DMS153 treated with DMSO at 0.1 percent for 48 hours (cell line): ENCODE data around the gene SULT1A3.
"Not testable (repeated sequence)": the region's sequence is repeated elsewhere in the genome, so short reads cannot be mapped to it uniquely, and the experiment has no call there.

Experiments
- DNase-seq: peaks from one replicate; lab custom pipeline; 2025; ENCODE audit not compliant: unreplicated experiment; lab: John Stamatoyannopoulos, UW

SULT1A3 gene

DNA sequence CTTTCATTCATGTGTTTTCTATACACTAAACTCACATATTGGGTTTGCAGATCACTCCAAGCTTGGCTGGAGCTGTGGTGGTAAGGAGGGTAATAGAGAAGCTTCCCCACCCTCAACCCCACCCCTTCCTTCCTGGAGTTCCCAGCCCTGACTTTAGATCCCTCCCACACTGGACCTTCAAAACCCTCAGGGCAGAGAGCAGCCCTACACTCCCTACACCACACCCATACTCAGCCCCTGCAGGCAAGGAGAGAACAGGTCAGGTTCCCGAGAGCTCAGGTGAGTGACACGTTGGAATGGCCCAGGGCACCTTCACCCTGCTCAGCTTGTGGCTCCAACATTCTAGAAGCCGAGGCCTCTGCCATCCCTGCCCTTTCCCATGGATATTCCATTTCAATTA lies at the start of gene SULT1A3:
SULT1A3 (plus strand) TSS at position 207 of the 400 bp plus-strand sequence. CDS start 1,474 bp downstream, outside the sequence.
- DNase-seq, result not testable (repeated sequence)

DNA sequence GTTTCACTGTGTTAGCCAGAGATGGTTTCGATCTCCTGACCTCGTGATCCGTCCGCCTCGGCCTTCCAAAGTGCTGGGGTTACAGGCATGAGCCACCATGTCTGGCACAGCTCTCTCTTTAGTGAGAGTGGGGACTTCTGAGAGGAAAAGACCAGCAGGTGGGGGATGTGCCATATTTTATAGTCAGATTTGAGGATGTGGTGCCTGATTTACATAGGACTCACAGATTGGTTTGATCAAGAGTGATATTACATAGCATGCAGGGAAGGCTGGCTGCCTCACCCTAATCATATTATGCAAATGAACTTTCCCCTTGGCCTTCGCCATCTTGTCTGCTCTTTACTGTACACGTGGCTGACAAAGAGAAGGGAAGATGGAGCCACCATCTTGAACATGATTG lies 48.0 kb upstream of the SULT1A3 start:
- no peak for DNase-seq

DNA sequence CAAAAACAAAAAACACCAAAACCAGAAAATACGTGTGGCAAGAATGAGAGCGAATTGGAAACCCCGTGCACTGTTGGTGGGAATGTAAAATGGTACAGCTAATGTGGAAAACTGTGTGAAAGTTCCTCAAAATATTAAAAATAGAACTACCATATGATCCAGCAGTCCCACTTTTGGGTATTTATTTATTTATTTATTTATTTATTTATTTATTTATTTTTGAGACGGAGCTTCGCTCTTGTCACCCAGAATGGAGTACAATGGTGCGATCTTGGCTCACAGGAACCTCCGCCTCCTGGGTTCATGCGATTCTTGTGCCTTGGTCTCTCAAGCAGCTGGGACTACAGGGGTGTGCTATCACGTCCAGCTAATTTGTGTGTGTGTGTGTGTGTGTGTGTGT lies 46.5 kb upstream of the SULT1A3 start:
- no peak for DNase-seq

DNA sequence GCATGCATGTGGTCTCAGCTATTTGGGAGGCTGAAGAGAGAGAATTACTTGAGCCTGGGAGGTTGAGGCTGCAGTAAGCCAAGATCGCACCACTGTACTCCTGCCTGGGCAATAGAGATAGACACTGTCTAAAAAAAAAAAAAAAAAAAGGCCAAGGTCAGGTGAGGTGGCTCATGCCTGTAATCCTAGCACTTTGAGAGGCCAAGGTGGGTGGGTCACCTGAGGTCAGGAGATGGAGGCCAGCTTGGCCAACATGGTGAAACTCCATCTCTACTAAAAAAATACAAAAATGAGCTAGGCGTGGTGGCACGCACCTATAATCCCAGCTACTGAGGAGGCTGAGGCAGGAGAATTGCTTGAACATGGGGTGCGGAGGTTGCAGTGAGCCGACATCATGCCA lies 43.9 kb upstream of the SULT1A3 start:
- DNase-seq, result no peak

DNA sequence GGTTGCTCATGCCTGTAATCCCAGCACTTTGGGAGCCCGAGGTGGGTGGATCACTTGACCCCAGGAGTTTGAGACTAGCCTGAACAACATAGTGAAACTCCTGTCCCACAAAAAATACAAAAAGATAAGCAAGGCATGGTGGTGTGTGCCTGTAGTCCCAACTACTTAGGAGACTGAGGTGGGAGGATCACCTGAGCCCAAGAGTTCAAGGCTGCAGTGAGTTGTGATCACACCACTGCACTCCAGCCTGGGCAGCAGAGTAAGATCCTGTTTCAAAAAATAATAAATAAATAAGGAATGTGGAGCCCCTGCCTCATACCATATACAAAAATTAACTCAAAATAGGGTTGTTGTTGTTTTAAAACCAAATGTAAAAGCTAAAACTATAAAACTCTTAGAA lies 41.8 kb upstream of the SULT1A3 start:
- no peak for DNase-seq

DNA sequence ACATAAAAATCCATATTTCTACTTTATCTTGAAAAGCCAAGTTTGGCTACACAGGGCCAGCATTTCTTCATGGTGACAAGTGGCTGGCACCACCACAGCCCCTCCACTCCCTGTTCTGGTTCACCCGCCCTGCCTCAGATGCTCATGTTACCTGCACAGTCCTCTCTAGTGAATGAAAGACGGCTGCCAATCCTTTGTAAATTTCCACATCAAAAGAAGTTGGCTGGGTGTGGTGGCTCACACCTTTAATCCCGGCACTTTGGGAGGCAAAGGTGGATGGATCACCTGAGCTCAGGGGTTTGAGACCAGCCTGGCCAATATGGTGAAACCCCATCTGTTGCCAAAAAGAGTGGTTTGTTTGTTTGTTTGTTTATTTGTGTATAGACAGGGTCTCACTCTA lies 35.5 kb upstream of the SULT1A3 start:
- no peak for DNase-seq

DNA sequence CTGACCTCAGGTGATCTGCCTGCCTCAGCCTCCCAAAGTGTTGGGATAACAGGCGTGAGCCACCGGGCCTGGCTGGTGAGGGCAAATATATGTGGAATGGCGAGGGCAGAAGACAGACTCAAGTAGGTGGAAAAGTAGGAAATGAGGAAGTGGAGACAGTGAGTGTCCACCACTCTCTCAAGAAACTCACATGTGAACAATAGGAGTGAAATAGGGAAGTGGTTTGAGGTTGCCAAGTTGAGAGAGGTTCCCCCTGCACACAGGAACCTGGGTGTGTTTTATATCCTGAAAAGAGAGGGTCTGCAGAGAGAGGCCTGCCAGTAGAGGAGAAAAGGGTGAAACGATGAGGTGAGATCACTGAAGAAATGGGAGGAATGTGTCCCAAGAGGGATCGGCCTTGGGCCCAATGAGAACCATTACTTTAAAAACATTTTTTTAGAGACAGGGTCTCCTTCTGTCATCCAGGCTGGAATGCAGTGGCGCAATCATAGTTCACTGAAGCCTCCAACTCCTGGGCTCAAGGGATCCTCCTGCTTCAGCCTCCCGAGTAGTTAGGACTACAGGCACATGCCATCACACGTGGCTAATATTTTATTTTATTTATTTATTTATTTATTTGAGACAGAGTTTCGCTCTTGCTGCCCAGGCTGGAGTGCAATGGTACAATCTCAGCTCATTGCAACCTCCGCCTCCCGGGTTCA lies 32.7 kb upstream of the SULT1A3 start:
- no peak for DNase-seq

DNA sequence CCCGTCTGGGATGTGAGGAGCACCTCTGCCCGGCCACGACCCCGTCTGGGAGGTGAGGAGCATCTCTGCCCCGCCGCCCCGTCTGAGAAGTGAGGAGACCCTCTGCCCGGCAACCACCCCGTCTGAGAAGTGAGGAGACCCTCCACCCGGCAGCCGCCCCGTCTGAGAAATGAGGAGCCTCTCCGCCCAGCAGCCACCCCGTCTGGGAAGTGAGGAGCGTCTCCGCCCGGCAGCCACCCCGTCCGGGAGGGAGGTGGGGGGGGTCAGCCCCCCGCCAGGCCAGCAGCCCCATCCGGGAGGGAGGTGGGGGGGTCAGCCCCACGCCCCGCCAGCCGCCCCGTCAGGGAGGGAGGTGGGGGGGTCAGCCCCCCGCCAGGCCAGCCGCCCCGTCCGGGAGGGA lies 30.3 kb upstream of the SULT1A3 start:
- not testable (repeated sequence) for DNase-seq

DNA sequence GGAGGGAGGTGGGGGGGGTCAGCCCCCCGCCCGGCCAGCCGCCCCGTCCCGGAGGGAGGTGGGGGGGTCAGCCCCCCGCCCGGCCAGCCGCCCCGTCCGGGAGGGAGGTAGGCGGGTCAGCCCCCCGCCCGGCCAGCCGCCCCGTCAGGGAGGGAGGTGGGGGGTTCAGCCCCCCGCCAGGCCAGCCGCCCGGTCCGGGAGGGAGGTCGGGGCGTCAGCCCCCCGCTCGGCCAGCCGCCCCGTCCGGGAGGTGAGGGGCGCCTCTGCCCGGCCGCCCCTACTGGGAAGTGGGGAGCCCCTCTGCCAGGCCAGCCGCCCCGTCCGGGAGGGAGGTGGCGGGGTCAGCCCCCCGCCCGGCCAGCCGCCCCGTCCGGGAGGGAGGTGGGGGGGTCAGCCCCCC lies 29.6 kb upstream of the SULT1A3 start:
- not testable (repeated sequence) for DNase-seq

DNA sequence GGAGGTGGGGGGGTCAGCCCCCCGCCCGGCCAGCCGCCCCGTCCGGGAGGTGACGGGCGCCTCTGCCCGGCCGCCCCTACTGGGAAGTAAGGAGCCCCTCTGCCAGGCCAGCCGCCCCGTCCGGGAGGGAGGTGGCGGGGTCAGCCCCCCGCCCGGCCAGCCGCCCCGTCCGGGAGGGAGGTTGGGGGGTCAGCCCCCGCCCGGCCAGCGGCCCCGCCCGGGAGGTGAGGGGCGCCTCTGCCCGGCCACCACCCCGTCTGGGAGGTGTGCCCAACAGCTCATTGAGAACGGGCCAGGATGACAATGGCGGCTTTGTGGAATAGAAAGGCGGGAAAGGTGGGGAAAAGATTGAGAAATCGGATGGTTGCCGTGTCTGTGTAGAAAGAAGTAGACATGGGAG lies 28.9 kb upstream of the SULT1A3 start:
- not testable (repeated sequence) for DNase-seq

DNA sequence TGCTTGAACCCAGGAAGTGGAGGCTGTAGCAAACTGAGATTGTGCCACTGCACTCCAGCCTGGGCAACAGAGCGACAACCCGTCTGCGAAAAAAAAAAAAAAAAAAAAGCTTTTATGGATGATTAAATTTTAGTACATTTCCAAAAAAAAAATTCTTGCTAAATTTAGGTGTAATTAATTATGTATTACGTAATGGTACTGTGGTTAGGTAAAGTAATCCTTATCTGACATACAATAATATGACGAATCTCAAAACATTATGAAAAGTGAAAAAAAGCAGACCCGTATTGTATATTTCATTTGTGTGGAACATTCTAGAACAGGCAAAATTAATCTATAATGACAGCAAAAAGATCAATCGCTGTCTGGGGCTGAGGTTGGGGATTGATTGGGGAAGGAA lies 26.0 kb upstream of the SULT1A3 start:
- no peak for DNase-seq

DNA sequence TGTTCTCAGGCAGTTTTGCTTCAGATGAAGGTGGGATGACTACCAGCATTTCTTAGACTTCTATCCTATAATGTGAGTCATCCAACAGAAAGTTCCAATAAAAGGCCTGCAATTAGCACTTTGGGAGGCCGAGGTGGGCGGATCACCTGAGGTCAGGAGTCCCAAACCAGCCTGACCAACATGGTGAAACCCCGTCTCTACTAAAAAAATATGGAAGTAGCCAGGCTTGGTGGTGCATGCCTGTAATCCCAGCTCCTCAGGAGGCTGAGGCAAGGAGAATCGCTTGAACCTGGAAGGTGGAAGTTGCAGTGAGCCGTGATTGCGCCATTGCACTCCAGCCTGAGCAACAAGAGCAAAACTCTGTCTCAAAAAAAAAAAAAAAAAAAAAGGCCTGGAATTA lies 22.2 kb upstream of the SULT1A3 start:
- DNase-seq, result not testable (repeated sequence)

DNA sequence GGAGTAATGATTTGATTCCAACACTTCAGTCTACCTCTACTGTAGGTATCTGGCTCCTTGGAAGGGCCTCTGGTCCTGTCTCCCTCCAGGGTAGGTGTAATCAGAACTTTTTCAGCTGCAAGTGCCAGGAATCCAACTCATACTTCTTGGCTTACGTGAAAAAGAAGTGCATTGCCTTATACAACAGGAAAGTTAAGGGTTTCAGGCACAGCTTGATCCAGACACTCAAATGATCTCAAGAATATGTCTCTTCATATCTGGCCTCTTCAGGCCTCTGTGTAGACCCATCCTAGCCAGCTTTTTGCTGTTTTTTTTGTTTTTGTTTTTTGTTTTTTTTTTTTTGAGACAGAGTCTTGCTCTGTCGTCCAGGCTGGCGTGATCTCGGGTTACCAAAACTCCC lies 19.9 kb upstream of the SULT1A3 start:
- no peak for DNase-seq

DNA sequence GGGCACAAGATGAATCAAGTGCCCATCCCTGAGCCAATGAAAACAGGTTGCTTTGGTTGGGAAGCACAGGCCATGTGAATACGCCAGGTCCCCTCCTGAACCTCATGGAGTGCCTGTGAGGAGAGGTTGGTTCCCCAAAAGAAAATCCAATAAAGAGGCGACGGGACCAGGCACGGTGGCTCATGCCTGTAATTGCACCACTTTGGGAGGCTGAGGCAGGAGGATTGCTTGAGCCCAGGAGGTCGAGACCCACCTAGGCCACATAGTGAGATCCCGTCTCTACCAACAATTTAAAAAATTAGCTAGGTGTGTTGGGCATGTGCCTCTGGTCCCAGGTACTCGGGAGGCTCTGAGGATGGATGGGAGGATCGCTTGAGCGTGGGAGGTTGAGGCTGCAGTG lies 19.1 kb upstream of the SULT1A3 start:
- no peak for DNase-seq

DNA sequence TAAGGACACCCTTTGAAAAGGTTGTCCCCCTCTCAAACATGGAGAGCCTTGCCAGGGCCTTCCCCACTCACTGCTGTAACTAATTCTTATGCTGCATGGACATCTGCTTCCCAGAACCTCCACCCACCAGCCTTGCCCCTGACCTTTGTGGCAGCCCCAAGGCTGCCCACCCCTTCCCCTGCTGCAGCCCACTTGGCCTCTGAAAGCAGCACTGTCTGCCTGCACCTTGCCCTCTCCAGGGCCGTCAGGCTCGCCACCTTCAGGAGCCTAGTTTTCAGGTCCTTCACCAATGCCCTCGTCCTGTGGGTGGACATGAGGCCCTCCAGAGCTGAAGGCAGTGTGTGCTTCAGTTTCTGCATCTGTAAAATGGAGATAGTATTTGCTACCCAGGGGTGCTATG lies 18.3 kb upstream of the SULT1A3 start:
- DNase-seq, result no peak

DNA sequence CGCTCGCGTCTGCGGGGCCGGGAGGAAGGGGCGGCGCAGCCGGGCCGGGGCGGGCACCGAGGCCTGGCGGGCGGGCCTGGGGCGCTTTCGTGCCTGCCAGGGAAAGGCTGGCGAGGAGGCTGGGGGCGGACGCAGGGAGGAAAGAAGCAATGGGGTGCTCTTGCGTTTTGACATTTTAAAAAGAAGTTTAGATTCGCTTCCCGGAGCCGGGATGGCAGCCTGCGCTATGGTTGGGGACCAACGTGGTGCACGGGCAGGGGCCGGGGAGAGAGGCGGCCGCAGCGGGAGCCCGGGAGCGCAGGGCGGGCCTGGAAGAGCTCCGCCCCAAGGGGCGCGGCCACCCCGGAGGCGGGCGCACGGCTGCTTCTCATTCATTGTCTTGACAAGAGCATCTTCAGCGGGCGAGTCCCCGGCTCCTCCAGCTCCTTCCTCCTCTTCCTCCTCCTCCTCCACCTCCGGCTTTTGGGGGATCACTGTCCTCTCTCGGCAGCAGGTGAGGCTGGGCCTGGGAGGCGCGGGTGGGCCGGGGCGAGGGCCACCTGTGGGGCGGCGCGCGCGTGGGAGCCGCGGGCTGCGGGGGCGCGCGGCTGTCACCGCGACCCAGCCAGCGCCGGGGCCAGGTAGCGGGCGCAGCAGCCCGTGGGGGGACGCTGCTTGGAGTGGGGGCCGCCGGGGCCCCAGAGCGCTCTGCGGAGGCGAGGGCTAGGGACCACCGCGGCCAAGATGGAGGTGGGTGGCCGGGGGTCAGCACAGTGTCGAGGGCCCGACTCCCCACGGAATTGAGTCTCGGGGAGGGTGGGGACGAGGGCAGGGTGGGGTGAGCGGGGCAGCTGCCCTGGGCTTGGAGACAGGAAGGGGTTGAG lies 15.6 kb upstream of the SULT1A3 start, which contains the start of gene CORO1A:
CORO1A (plus strand) TSS at position 370 of the 863 bp plus-strand sequence. CDS start 1,608 bp downstream, outside the sequence.
- peak; percentile 52 for DNase-seq

DNA sequence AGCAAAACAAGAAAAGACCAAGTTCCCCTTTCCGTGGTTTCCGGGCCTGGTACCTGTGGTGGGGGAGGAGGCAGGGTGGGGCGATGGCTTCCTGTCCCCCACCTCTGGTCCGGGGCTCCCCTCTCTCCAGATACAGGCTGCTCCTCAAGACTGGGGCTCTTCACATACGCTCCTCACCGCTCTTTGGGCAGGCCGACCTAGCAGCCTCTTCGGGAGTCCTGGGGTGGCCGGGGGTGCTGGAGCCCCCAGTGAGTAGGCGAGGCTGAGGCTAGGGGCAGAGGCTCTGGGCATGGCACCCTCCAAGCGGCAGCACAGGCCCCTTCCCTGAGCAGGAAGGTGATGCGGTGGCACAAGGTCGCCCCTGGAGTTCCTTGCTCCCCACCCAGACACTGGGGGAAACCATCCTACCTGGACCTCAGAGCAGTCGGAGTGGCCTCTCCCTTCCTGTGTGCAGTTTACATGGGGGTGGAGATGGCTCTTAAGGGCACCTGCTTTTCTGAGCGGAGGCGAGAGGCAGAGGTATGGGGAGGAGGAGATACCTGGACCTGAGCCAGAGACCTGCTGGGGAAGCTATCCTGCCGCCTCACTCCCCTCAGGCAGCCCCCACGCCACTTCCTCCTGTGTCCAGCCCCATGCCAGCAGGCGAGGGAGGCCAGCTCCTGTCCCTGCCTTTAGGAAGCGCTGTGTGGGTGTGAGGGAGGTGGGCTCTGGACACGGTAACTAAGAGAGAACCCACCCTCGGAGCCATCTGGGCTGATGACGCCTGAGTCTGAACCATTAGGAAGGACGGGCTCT lies 14.8 kb upstream of the SULT1A3 start:
- DNase-seq, result peak; percentile 62

DNA sequence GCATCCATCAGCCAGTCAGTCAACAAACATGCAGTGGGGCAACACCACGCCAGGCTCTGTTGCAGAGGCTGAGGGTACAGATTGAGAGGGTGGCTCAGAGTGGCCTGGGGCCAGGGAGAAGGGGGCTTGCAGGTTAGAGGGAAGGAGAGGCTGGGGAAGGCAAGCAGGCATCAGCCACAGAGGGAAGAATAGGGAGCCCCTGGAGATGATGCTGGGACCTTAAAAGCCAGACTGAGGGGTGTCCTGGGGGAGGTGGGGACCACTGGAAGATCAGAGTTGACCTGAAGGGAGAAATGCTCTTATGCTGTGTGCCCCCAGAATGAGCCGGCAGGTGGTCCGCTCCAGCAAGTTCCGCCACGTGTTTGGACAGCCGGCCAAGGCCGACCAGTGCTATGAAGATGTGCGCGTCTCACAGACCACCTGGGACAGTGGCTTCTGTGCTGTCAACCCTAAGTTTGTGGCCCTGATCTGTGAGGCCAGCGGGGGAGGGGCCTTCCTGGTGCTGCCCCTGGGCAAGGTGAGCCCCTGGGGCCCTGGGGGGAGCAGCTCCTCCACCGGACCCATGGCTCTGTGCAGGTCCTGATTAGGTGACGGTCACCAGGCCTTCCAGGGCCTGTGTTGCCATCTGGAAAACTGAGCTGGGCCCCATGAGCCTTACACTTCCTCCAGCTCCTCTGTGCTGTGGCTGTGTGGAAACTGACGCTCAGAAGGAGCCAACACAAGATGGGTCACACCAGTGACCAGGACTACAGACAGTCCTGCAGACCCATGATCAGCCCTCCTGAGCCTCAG lies 14.0 kb upstream of the SULT1A3 start:
- DNase-seq, result no peak

DNA sequence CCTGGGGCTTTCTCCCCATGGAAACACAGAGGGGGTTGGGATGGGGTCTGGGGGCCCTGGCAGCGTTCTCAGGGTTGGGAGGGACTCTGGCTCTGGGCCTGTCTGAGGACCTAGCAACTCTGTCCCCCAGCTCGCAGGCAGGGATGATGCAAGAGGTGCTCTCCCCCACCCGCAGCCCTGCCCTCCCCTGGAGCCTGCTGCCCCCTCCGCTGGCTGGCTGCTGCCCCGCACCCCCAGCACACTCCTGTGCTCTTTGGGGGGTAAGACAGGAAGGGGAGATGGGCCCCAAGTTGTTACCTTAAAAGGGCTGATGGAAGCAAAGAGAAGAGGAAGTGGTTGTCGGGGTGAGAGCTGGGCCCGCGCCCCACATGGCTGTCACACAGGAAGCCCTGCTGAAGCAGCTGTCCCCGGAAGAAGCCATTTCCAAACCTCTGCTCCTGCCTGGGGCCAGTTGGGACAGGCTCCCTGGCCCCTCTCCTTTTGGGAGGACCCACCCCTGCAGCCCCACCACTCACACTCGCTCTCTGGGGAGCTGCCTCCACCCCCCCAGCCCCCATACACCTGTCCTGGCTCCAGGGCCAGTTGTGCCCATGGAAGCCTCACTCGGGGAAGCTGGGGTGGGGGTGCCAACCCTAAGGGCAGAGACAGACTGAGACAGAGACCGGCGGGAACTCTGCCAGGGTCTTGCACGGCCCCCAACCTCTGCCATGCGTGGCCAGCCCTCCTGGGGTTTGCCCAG lies 13.2 kb upstream of the SULT1A3 start:
- no peak for DNase-seq

DNA sequence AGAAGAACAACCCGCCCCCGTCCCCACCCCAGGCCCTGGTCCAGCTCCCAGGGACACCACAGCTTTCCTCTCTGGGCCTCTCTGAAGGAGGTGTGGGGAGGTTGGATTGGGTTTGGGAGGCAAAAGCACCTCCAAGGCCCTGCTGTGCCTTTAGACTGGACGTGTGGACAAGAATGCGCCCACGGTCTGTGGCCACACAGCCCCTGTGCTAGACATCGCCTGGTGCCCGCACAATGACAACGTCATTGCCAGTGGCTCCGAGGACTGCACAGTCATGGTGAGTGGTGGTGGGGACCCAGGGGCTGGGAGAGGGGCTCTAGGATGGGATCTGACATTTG lies 12.6 kb upstream of the SULT1A3 start:
- no peak for DNase-seq
